ENCODE measurements around the gene NPBWR2.

GRCh38 chr20:64155258-64156135 is 48.1 kb upstream of the NPBWR2 start:
- no peak for TF ChIP-seq CTCF (conservative IDR thresholded peaks at IDR 0.05)
- TF ChIP-seq ZFX (IDR thresholded peaks at IDR 0.05) = no peak
